T-cell (primary cell): ENCODE measurements around the gene TCERG1. TPM values are rescaled to one million over a fixed set of nuclear protein-coding genes. Genes with fewer than 3 reads are reported as not detected.

Experiments used
- total RNA-seq, 35 experiments: library from RNA in 6 of 35; stranded (reverse) in 6 of 35; fragments of 120-200 nt in 1 of 35; gene quantifications; one replicate each; pipeline versions ENCODE4 v1.2.1 to v1.2.4 and lab custom pipeline; 2013 to 2026

TCERG1 gene
- total RNA-seq, 5 donors from 2014 or later (not counting 1 experiment from before 2014, with no cell fraction given): 67.4 to 113 (median 75.1) TPM

Other genes starting within 250 kb of the TCERG1 start
- 10 to 100 TPM; 19.1 to 26.1 (median 24.9) TPM for gene RBM27, start 243.7 kb upstream of the TCERG1 start, total RNA-seq
- gene POU4F3, start 108.5 kb upstream of the TCERG1 start, total RNA-seq: under 1 TPM in 2 of 5 donors, not detected in 3; 0.10 to 0.19 TPM
- gene GPR151, start 68.9 kb downstream of the TCERG1 start, total RNA-seq: not detected